GM21390 (cell line): ENCODE results near the gene TAS2R14.

ENCODE experiments used
- ATAC-seq: cut with Tn5 transposase; IDR thresholded peaks from one replicate; pipeline ENCODE4 v1.9.1; 2021; ENCODE audit not compliant: unreplicated experiment

The TAS2R14 gene

DNA sequence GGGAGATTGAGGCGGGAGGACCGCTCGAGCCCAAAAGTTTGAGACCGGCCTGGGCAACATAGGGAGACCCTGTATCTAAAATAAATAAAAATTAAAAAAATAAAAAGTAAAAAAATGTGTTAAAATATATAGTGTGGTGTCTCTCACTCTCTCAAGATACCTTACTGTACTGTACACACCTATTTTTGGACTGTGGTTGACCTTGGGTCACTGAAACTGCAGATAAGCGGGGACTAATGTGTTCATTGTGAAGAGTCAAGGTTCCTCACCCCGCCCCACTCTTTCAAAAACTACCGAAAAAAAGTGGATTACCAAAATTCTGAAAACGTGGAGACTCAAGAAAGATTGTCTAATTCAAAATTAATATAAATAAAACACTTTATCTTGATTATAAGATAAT, 28.7 kb downstream of the TAS2R14 start:
- ATAC-seq = no peak

DNA sequence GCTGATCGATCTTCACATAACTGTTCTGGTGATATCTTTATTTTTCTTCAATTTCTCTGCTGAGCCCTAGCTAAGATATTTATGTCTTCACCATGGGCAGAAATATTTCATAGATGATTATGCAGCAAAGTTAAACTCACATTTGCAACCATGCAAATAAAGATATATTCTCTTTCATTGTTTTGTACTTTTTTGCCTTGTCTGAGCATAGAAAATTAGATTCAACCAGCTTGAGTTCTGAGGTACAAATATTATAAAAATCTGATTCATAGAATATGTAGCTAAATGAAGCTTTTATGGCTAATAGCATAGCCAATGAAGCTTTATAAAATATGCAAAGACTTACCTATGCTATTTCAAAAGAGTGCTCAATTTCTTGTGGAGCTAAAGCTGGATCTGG, 29.6 kb downstream of the TAS2R14 start, which contains the start of gene TAS2R13:
Gene TAS2R13, minus strand, starts transcription at position 101 of the 400 bp plus-strand sequence. CDS start 264 bp downstream, outside the sequence.
- ATAC-seq = no peak

DNA sequence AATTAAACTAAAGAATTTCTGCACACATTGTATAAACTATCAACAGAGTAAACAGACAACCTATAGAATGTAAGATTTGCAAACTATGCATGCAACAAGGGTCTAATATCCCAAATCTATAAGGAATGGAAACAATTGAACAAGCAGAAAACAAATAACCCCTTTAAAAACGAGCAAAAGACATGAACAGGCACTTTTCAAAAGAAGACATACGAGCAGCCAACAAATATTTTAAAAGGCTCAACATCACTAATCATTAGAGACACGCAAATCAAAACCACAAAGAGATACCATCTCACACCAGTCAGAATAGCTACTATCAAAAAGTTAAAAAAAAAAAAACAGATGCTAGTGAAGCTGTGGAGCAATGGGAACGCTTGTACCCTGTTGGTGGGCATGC, 34.4 kb downstream of the TAS2R14 start:
- ATAC-seq = no peak

DNA sequence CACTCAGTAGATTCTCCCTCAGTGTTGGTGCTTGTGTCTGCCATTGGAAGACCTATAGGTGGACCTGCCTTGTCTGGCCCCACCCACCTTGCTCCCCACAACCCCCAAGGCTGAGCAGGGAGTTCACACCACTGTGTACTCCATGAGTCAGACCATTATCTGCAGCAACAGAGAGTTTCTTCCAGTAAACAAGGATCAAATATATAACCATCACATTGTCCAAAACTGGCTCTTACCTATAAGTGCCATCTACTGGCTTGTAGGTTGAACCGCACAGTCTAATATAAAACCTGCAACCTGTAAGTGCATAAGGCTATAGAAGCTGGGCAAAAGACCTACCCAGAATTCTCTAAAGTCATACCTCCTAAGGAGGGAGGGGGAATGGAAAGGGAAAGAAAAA, 37.6 kb downstream of the TAS2R14 start:
- ATAC-seq = no peak

DNA sequence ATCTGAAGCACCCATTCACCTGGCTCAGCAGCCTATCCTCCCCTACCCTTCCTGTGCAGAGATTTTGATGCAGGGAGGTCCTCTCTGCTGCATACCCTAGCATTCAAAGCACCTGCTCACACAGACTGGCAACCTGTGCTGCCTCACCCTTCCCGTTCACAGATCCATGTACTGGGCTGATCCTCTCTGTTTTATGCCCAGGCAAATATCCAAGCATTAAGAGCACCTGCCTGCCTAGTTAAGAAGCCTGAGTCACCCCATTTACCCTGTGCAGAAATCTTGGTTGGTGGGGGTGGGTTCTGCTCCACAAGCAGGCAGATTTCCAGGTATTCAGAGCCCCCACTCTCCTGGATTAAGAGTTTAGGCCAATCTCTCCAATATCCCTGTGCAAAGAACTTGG, 38.1 kb downstream of the TAS2R14 start:
- ATAC-seq = no peak

DNA sequence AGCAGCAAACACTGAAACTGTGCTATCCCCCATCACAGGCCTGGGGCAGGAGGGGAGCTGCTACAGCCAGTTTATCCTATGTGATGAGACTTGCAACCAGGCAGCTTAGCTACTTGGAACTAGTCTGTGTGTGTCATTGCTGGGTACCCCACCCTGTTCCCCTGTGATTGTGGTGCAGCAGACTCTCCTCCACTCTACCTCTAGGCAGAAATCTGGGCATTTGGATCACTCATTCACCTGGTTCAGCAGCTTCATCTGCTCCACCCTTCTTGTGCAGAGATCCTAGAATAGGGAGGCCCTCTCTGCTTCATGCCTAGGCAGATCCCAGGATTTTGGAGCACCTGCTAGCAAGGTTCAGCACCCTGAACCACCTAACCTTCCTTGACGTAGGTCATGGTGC, 38.5 kb downstream of the TAS2R14 start:
- no peak for ATAC-seq

DNA sequence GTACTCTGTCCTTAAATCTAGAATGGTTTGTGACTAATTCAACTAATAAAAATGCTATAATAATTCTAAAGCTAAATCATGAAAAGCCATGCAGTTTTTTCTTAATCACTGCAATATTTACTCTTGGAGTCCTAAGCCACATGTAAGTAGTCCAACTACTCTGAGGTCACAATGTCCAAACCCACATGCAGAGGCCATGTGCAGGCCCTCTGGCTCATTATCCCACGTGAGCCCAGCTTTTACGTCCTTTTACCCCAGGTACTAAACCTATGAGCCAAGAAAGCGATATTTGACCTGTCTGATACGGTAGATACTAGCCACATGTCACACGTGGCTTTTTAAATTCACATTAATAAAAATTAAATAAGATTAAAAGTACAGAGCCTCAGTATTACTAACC, 42.2 kb downstream of the TAS2R14 start:
- no peak for ATAC-seq

DNA sequence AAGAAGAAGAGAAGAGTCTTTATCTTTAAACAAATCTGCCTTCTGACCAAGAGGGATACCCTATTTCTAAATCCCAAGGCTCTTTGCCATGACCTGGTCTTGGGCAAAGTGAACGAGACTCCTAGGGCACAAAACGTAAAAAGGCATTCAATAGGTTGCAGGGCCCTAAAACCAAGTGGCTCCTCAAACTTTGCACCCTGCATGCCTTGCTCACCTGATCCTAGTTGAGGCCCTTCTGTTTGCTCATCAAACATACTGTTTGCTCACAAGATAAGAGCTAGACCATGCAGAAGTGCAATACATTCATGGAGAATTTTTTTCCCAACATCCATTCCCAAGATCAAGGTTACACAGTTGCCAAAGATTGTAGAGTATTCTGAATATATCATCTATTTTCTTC, 47.1 kb downstream of the TAS2R14 start:
- ATAC-seq = no peak

DNA sequence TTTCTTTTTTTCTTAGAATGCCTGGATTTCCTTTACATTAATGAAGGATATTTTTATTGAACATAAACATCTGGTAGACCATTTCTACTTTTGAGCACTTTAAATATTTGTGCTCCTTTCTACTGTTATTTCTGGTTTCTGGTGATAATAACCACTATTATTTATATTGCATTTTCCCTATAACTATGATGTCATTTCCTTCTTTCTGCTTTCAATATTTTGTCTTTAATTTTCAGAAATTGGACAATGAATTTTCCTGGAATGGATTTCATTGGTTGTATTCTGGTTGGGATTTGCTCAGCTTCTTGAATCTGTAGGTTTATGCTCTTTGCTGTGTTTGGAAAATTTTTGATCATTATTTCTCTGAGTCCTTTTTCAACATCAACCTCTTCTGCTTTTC, 49.8 kb downstream of the TAS2R14 start:
- ATAC-seq = no peak
